Right kidney (tissue), 1 donor: ENCODE results near the gene HIVEP2.

ENCODE experiments used
- DNase-seq: peaks from one replicate; pipeline ENCODE4 v3.0.0-alpha.2; 2016

HIVEP2 gene

GRCh38 chr6:142771162-142771561 lies 173.8 kb downstream of the HIVEP2 start:
- no peak for DNase-seq

DNA sequence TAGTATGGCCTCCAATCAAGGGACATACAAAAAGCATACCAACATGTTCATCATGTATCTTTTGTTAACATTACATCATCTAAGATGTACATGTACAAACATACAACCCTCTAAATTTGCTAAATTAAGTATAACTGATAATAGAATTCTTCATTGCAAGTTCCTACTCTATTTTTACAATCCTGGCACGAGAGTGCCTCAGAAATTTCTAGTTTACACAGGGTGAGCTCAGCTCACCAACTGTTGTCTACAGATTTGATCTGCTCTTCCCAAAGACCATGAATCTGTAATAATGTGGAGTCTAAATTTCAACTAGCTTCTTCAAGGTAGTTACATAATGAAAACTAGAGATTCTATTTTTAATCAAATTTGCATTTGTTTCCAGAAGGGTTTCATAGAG lies 179.7 kb downstream of the HIVEP2 start:
- DNase-seq, result no peak

- DNase-seq, result no peak
Observed at GRCh38 chr6:142764311-142764710, 180.7 kb downstream of the HIVEP2 start.

DNA sequence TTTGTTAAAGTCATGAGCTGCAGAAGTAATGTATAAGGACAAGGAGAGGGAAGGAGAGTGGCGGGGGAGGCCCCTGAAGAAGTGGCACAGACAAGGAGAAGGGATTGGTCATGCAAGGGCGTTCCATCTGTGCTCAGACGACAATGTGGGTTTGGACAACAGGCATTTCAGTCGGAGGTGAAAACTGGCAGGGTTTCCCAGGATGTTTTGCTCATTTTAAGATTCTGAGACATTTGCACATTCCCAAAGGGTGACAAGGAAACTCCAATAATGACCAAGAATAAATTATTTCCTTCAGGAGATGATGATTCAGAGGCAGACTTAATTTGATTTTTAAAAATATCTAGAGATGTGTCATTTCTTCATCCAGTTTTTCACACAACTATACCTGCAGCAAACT lies 181.8 kb downstream of the HIVEP2 start:
- no peak for DNase-seq

DNA sequence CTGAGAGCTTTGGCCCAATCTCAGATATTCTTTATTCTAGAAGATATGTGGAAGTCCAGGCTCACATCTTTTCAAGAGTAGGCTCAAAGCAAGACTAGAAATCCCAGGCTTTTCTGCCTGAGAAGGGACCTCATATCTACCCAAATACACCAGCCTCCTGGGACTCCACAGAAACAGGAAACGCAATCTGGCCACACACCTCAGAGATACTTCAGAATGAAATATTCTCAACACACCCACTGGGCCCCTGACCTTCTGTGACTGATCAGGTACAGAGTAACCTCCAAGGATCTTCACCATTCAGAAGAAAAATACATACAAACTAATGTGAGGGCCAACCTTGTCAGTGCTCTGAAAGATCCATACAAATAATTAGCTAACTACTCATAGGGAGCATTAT lies 183.2 kb downstream of the HIVEP2 start:
- DNase-seq, result no peak

GRCh38 chr6:142760152-142760551 lies 184.8 kb downstream of the HIVEP2 start:
- no peak for DNase-seq

- no peak for DNase-seq
Observed at GRCh38 chr6:142758629-142759025, 186.3 kb downstream of the HIVEP2 start.

GRCh38 chr6:142757852-142758628 lies 186.9 kb downstream of the HIVEP2 start:
- DNase-seq, result no peak

DNA sequence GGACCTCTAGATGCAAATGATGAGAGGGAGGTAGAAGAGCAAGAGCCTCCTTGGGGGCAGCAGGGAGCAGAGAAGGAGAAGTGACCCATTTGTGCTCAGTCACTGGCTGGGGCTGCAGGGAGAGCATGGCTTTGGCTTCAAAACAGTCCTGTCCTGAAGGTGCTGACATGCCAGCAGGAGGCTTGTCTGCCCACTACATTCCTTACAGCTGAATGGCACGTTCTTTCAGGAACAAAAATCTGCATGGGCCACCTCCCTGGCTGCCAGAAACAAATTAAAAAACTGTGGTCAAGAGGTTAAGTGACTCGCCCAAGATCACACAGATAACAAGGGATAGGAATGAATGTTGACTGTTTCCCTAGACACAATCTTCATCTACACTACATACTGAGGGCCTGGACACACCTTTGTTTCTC lies 188.8 kb downstream of the HIVEP2 start:
- no peak for DNase-seq

- no peak for DNase-seq
Observed at GRCh38 chr6:142753196-142753595, 191.8 kb downstream of the HIVEP2 start.

- DNase-seq, result no peak
Observed at GRCh38 chr6:142752348-142752747, 192.6 kb downstream of the HIVEP2 start.

DNA sequence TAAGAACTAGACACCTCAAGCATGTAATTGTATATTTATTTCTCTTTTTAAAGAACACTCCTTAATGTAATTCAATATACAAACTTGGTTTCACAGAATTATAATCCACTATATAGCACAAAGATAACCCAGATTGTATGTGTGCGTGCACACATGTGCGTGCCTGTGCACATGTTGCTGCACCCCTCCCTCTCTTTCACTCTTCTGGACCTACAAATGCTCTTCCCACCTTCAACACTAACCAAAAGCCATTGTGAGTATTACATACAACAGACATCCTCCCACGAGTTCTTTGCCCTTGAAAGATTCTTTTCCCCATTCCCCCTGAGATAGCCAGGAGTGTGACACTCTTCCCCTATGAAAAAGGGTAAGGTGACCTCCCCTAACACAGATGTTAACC lies 193.5 kb downstream of the HIVEP2 start:
- no peak for DNase-seq

DNA sequence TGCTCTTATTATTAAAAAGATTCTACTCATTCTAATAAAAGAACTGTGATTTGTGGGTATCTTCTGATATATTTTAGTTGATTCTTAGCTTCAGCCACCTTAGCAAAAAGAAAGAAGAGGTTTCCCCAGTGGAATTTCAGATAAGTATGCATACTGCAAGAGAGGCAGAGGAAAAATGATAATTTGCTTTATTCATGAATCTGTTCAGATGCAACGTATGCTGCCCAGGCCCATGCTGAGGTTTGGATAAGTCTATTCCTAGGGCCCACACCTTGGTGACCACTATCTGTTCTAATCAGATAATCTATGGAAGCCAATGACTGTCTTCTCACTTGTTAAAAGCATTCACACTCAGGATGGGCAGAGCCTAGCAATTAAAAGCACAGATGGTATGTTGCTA lies 194.0 kb downstream of the HIVEP2 start:
- DNase-seq, result no peak

DNA sequence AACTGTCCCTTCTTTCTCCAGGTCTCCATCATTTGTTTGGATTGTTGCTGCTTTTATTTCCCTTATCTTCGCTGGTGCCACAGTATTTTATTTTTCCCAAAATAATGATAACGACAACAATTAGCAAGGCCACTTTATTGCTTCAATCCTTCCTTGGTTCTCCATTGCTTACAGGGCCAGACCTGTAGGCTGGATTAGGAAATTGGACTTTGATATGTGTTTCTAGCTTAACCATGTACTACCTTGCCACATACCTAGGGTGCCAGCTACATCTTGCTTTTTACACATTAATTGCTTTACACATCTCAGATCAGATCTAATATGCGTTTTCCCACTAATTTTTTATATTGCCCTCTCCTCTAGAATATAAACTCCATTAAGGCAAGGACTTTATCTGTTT lies 195.4 kb downstream of the HIVEP2 start:
- DNase-seq, result no peak

- DNase-seq, result peak; percentile 18
Observed at GRCh38 chr6:142746524-142746923, 198.5 kb downstream of the HIVEP2 start.

DNA sequence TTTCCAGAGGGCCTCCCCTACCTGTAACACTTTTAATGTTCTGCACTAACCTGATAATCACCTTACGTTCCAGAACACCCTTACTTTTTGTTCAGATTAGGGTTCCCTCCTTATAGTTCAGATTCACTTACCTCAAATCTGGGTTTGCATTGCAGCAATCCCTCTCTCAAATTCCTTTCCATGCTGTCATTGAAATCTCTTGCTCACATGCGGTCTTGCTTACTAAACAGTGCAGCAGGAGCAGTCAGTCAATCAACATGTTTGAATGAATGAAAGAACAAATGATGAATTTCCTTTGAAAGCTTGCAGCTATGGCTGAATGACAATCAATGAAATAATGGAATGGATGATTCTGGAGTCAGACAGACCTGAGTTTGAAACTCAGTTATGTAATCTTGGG lies 200.1 kb downstream of the HIVEP2 start:
- no peak for DNase-seq

- no peak for DNase-seq
Observed at GRCh38 chr6:142740449-142740848, 204.5 kb downstream of the HIVEP2 start.

DNA sequence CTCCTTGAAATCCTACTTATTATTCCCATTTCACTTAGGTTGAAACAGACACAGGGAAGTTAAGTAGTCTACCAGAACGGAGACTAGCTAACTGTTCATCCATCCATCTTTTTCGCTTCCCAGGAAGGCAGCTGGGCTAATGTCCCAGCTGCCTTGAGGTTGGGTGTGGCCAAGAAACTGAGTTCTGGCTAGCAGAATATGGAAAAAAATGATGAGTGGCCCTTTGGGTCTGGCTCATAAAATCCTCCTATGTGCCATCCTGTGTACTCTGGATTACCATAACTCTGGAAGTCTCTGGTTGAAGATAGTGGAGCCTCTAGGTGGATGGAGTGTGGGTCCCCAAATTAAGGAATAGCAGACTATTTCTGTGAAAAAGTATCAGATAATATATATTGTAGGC lies 206.2 kb downstream of the HIVEP2 start:
- no peak for DNase-seq

DNA sequence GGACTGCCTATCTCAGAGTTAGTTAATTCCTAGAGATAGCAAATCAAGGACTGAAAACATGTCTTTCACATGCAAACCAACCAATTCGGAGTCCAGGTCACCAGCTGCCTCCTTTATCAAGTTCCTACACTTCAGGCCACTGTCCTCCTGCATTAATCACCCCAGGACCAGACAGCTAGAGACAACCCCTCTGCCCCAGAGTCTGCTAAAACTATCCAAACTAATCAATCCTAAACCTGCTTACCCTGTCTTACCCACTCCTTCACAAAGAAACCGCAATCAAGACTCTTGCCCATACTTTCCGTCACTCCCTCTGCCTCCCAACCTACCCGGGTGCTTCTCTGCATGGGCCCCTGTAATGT lies 207.0 kb downstream of the HIVEP2 start:
- DNase-seq, result no peak

- DNase-seq, result no peak
Observed at GRCh38 chr6:142737368-142738034, 207.5 kb downstream of the HIVEP2 start.

DNA sequence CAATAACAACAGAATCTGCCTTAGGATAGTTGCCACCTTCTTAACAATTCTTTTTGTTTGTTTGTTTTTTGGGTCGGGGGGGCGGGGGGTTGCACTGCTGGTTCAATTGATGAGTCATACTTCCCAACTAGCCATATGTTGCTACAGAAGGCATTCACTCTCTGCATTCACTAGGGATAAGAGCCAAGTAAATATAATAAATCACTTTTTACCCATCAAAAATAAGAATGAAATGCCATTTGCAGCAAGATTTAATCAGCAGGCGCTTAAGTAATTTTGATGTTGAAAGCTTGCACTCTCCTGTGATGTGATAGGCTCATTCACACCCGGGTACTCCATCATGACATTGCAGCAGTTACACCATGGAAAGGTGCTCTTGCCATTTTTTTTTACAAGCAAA lies 209.8 kb downstream of the HIVEP2 start:
- no peak for DNase-seq

DNA sequence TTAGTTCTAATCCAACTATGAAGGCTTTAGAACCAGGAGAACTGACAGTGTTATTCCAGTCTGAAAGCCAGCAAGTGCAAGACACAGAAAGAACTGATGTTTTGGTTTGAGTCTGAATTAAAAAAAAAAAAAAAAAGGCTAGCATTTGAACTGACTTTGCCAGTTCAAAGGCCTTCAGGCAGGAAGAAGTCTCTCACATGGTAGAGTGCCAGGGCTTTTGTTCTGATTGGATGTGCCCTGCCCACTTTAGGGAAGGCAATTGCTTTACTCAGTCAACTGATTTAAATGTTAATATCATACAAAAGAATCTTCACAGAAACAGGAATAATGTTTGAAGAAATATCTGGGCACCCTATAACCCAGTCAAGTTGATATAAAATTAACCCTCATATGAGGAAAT lies 212.2 kb downstream of the HIVEP2 start:
- DNase-seq, result no peak

DNA sequence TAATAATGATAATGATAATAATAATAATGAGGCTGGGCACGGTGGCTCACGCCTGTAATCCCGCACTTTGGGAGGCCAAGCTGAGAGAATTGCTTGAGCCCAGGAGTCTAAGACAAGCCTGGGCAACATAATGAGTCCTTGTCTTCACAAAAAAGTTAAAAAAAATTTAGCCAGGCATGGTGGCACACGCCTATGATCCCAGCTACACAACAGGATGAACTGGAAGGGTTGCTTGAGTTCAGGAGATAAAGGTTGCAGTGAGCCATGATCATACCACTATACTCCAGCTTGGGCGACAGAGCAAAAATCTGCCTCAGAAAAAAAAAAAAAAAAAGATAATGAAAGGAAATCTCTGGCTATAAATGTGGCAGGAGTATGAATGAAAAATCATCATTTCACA lies 213.4 kb downstream of the HIVEP2 start:
- no peak for DNase-seq

GRCh38 chr6:142729618-142730017 lies 215.4 kb downstream of the HIVEP2 start:
- DNase-seq, result no peak
